ENCODE results near the gene SIK2. TPM values are rescaled to one million over a fixed set of nuclear protein-coding genes. Genes with fewer than 3 reads are reported as not detected.

SIK2 gene
- polyA plus RNA-seq, 1 donor from 2014 or later = 9.0 TPM

GRCh38 chr11:111559800-111560464, 42.3 kb upstream of the SIK2 start:
- no peak overlapping the region for H2AFZ ChIP-seq (ENCODE audit: low read depth, low read length)
- no peak overlapping the region for H3K4me3 ChIP-seq (ENCODE audit: low read length)
- no peaks in the 10 kb centered on the region for H4K20me1 ChIP-seq (ENCODE audit: insufficient read depth)
- no peak for TF ChIP-seq TAF1 (IDR thresholded peaks at IDR 0.05; ENCODE audit: low read depth)
- TF ChIP-seq SMC3 (conservative IDR thresholded peaks at IDR 0.05; ENCODE audit: poor library complexity) = no peak
- no peak for TF ChIP-seq EP300 (conservative IDR thresholded peaks at IDR 0.05; ENCODE audit: poor library complexity, severe bottlenecking)
- TF ChIP-seq MXI1 (conservative IDR thresholded peaks at IDR 0.05; ENCODE audit: poor library complexity, severe bottlenecking) = no peak
- TF ChIP-seq REST (IDR thresholded peaks at IDR 0.05; ENCODE audit: borderline replicate concordance) = no peak
- no peak for TF ChIP-seq EZH2 (IDR thresholded peaks at IDR 0.05; ENCODE audit: borderline replicate concordance, insufficient read depth, low read length, poor library complexity, severe bottlenecking)
- TF ChIP-seq RAD21 (conservative IDR thresholded peaks at IDR 0.05) = no peak
- no peak for TF ChIP-seq POLR2AphosphoS5 (IDR thresholded peaks at IDR 0.05)
- TF ChIP-seq CTCF (IDR thresholded peaks at IDR 0.05; ENCODE audit: poor library complexity, severe bottlenecking) = no peak
- no peaks in the 10 kb centered on the region for H3F3A ChIP-seq (ENCODE audit: insufficient read depth, low read length, poor library complexity, severe bottlenecking)
- H3K36me3 ChIP-seq (ENCODE audit: insufficient read depth, low read length) = no peaks in the 10 kb centered on the region
- no peaks in the 10 kb centered on the region for H3K79me2 ChIP-seq (replicated peaks; ENCODE audit: insufficient read depth, low read length)
- no peaks in the 10 kb centered on the region for H3K27me3 ChIP-seq (ENCODE audit: insufficient read depth, low read depth, low read length)
- no peaks in the 10 kb centered on the region for H3K9me3 ChIP-seq (ENCODE audit: low read length)
- no peak overlapping the region for H3K4me2 ChIP-seq (ENCODE audit: low read length)
- H3K9me2 ChIP-seq (ENCODE audit: insufficient read depth, low read length) = no peaks in the 10 kb centered on the region
- no peak overlapping the region for H3K27ac ChIP-seq (ENCODE audit: low read length)
- H3K9ac ChIP-seq (ENCODE audit: low read length) = no peak overlapping the region

- Histone ChIP-seq H3K4me3 (ENCODE audit: low read length) (no peak overlapping the region), H3K4me2 (ENCODE audit: low read length) (no peak overlapping the region), H3F3A (ENCODE audit: insufficient read depth, low read length, poor library complexity, severe bottlenecking) (no peaks in the 10 kb centered on the region), H3K27ac (ENCODE audit: low read length) (no peak overlapping the region), H3K9ac (ENCODE audit: low read length) (no peak overlapping the region), H2AFZ (ENCODE audit: low read depth, low read length) (no peak overlapping the region), H3K79me2 (replicated peaks; ENCODE audit: insufficient read depth, low read length) (no peaks in the 10 kb centered on the region), H3K9me2 (ENCODE audit: insufficient read depth, low read length) (no peaks in the 10 kb centered on the region), H3K36me3 (ENCODE audit: insufficient read depth, low read length) (no peaks in the 10 kb centered on the region), H3K9me3 (ENCODE audit: low read length) (no peaks in the 10 kb centered on the region), H3K27me3 (ENCODE audit: insufficient read depth, low read depth, low read length) (no peaks in the 10 kb centered on the region), H4K20me1 (ENCODE audit: insufficient read depth) (no peaks in the 10 kb centered on the region)
- no peak for TF ChIP-seq POLR2AphosphoS5 (IDR thresholded peaks at IDR 0.05)
- TF ChIP-seq CTCF (IDR thresholded peaks at IDR 0.05; ENCODE audit: poor library complexity, severe bottlenecking) = no peak
- TF ChIP-seq TAF1 (IDR thresholded peaks at IDR 0.05; ENCODE audit: low read depth) = no peak
- no peak for TF ChIP-seq MXI1 (conservative IDR thresholded peaks at IDR 0.05; ENCODE audit: poor library complexity, severe bottlenecking)
- TF ChIP-seq EZH2 (IDR thresholded peaks at IDR 0.05; ENCODE audit: borderline replicate concordance, insufficient read depth, low read length, poor library complexity, severe bottlenecking) = no peak
- TF ChIP-seq RAD21 (conservative IDR thresholded peaks at IDR 0.05) = no peak
- no peak for TF ChIP-seq SMC3 (conservative IDR thresholded peaks at IDR 0.05; ENCODE audit: poor library complexity)
- TF ChIP-seq REST (IDR thresholded peaks at IDR 0.05; ENCODE audit: borderline replicate concordance) = no peak
- no peak for TF ChIP-seq EP300 (conservative IDR thresholded peaks at IDR 0.05; ENCODE audit: poor library complexity, severe bottlenecking)
These were observed 41.4 kb upstream of the SIK2 start for GRCh38 chr11:111560800-111561199.

All from neural cell (in vitro differentiated cells).